Stimulated activated CD8-positive, alpha-beta memory T cell treated with anti-CD3 and anti-CD28 coated beads, Interleukin-4, amount 100 ng/mL, for 24 hours (primary cell): ENCODE data around the gene NAALADL1.
A peak's percentile ranks its signal among the peaks of the same experiment; 100 is the strongest.
"Not testable (repeated sequence)": the region's sequence is repeated elsewhere in the genome, so short reads cannot be mapped to it uniquely, and the experiment has no call there.

Source experiments
- DNase-seq: peaks from one replicate; pipeline ENCODE4 v3.0.0-alpha.2; 2020; ENCODE audit warnings: low read depth

The NAALADL1 gene

GRCh38 chr11:65047581-65048422 is 10.6 kb downstream of the NAALADL1 start:
- DNase-seq = no peak

GRCh38 chr11:65045728-65046127 is 12.6 kb downstream of the NAALADL1 start:
- no peak for DNase-seq

DNA sequence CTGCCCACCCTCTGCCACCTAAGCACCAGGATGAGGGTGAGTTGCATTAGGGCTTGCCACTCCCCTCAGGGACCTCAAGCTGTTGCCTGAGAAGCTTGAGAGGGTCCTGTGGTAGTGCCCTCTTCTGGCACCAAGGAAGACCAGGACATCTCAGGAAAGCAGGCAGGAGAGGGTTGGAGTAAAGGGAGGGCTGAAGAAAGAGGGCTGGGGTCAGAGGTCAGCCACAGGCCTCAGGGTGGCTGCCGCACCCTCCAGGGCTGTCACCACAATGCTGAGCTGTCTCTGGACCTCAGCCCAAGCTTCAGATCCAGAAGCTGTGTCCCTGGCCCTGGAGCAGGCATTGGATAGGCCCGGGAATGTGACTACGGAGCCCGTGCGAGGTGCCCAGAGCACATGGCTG is 13.3 kb downstream of the NAALADL1 start:
- DNase-seq = no peak

GRCh38 chr11:65043881-65044501 is 14.4 kb downstream of the NAALADL1 start:
- DNase-seq = no peak

- DNase-seq = no peak
Measured at GRCh38 chr11:65042891-65043290, 15.5 kb downstream of the NAALADL1 start.

- peak; percentile 80 for DNase-seq
Measured at GRCh38 chr11:65040847-65041622, 17.3 kb downstream of the NAALADL1 start, which contains the start of gene SAC3D1. Gene SAC3D1 (plus strand): TSS chr11:65041210. CDS start chr11:65041293, 83 bp downstream.

DNA sequence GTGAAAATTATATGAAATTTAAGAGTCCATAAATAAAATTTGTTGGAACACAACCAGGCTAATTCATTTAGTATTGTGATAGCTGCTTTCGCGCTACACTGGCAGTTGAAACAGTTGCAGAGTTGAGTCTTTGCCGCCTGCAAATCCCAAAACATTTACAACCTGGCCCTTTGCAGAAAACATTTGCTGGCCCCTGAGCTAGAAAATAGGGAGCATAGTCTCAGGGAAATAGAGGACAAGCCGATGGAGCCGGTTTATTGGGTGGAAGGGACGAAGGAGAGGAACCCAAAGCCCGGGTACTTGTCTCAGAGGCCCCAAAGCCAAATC is 17.9 kb downstream of the NAALADL1 start:
- DNase-seq = no peak

GRCh38 chr11:65036931-65037330 is 21.4 kb downstream of the NAALADL1 start:
- DNase-seq = no peak

- DNase-seq = no peak
Measured at GRCh38 chr11:65035579-65035978, 22.8 kb downstream of the NAALADL1 start.

DNA sequence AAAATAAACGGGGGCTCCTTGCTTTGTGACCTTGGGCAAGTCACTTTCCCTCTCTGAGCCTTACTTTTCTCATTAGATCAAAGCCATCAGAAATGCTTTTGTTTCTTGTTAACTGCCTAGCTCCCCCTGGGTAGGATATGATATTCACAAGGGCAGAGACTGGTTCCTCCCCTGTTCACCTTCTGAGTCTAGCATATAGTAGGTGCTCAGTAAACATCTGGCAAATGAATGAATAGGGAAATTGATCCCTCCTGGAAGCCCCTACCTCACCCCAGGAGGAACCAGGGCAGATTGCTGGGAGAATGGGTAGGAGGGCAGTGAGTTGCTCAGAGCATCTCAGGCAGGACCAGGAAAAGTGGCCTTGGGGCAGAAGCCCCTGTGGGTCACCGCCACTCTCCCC is 23.9 kb downstream of the NAALADL1 start:
- DNase-seq = no peak

DNA sequence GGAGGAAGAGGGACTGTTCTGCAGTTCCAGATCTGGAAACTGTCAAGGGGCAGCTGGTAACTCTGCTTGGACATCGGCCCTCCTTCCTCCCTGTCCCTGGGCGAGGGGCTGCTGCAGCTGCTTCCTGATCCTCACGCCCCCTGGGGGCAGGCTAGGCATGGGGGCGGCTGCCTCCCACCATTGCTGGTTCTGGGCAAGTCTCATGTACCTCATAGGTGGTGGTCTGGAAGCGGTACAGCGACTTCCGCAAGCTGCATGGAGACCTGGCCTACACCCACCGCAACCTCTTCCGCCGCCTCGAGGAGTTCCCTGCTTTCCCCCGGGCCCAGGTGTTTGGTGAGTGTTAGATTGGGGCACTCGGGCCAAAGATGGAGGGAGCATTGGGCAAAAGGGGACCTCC is 26.1 kb downstream of the NAALADL1 start:
- DNase-seq = no peak

GRCh38 chr11:65027213-65028067 is 30.9 kb downstream of the NAALADL1 start, which contains the start of gene SNX15:
Gene SNX15 (plus strand): TSS chr11:65027439. CDS start chr11:65027538, 99 bp downstream.
- peak; percentile 82 for DNase-seq

GRCh38 chr11:65026810-65027209 is 31.5 kb downstream of the NAALADL1 start:
- DNase-seq = no peak

- not testable (repeated sequence) for DNase-seq
Measured at GRCh38 chr11:65023502-65023901, 34.9 kb downstream of the NAALADL1 start.

- no peak for DNase-seq
Measured at GRCh38 chr11:65021509-65021908, 36.8 kb downstream of the NAALADL1 start.

- no peak for DNase-seq
Measured at GRCh38 chr11:65021003-65021402, 37.4 kb downstream of the NAALADL1 start.

- no peak for DNase-seq
Measured at GRCh38 chr11:65019824-65020223, 38.5 kb downstream of the NAALADL1 start.

DNA sequence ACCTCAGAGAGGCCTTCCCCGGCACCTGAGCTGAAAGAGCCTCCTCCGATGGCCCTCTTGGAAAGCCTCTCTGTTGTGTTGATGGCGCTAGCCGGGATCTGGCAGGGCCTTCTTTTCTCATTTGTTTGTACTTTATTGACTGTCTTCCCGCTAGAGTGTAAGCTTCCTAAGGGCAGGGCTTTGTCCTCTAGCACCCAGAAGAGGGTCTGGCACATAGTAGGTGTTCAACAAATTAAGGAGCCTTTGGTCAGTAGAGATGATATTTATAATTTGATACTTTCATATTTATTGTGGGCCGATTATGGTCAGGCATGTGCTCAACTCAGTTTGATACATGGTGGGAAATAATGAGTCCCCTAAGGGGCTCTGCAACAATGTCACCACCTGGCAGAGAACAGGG is 40.4 kb downstream of the NAALADL1 start:
- no peak for DNase-seq

DNA sequence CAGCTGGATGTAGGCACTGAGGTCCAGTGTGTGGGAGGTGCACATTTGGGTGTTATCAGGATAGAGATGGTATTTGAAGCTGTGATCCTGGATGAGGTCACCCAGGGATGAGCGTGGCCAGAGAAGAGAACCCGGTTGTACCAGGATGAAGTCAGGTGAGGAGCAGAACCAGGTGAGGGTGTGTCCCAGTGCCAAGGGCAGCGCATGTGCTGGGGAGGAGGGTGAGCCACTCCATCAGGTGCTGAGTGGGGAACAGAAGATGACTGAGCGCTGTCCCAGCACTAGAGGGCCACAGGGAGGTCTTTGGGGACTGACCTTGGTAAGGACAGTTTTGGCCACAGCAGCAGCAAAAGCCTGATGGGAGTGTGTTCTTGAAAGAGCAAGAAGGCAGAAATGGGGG is 41.6 kb downstream of the NAALADL1 start:
- DNase-seq = no peak

DNA sequence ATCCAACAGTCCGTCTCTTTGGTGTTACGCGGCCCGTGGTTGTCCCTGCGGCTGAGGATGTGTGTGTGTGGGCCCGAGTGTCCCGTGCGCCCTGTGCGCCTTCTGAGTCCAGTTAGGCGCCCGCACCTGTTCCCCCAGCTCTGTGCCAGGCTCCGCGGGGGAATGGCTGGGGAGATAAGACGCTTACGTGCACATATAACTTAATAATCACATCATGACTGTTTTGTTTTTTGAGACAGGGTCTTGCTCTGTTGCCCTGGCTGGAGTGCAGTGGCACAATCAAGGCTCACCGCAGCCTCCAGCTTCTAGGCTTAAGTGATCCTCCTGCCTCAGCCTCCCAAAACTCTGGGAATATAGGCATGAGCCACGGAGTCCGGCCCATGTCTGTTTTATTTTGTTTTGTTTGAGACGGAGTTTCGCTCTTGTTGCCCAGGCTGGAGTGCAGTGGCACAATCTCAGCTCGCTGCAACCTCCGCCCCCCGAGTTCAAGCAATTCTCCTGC is 43.6 kb downstream of the NAALADL1 start:
- DNase-seq = no peak

- DNase-seq = peak; percentile 83
Measured at GRCh38 chr11:65013888-65014725, 44.2 kb downstream of the NAALADL1 start, which contains the start of gene ARL2. Gene ARL2 (plus strand): TSS chr11:65014160. CDS start chr11:65014208, 48 bp downstream.
